ENCODE data around the gene MICU2.

MICU2 gene

GRCh38 chr13:21603531-21604448, at the start of gene MICU2:
MICU2 (minus strand) TSS chr13:21604170; CDS start chr13:21604148, 22 bp downstream.
- peak; percentile 95 for DNase-seq (ENCODE audit: low spot score)

- DNase-seq (ENCODE audit: low spot score), result no peak
Measured at GRCh38 chr13:21641629-21642028, 37.7 kb upstream of the MICU2 start.

GRCh38 chr13:21639561-21639960, 35.6 kb upstream of the MICU2 start:
- DNase-seq (ENCODE audit: low spot score), result no peak

- DNase-seq (ENCODE audit: low spot score), result peak; percentile 51
Measured at GRCh38 chr13:21638319-21639282, 34.6 kb upstream of the MICU2 start.

GRCh38 chr13:21637296-21637695, 33.3 kb upstream of the MICU2 start:
- DNase-seq (ENCODE audit: low spot score), result peak; percentile 38

GRCh38 chr13:21636656-21637055, 32.7 kb upstream of the MICU2 start:
- DNase-seq (ENCODE audit: low spot score), result no peak

GRCh38 chr13:21632196-21632595, 28.2 kb upstream of the MICU2 start:
- DNase-seq (ENCODE audit: low spot score), result no peak

- peak; percentile 6 for DNase-seq (ENCODE audit: low spot score)
Measured at GRCh38 chr13:21625366-21625765, 21.4 kb upstream of the MICU2 start.

GRCh38 chr13:21620861-21621260, 16.9 kb upstream of the MICU2 start:
- DNase-seq (ENCODE audit: low spot score), result no peak

GRCh38 chr13:21619633-21620220, 15.8 kb upstream of the MICU2 start:
- DNase-seq (ENCODE audit: low spot score), result no peak

- no peak for DNase-seq (ENCODE audit: low spot score)
Measured at GRCh38 chr13:21616880-21617279, 12.9 kb upstream of the MICU2 start.

GRCh38 chr13:21616205-21616866, 12.4 kb upstream of the MICU2 start:
- no peak for DNase-seq (ENCODE audit: low spot score)

GRCh38 chr13:21615427-21615826, 11.5 kb upstream of the MICU2 start:
- no peak for DNase-seq (ENCODE audit: low spot score)

GRCh38 chr13:21613791-21614190, 9.8 kb upstream of the MICU2 start:
- DNase-seq (ENCODE audit: low spot score), result no peak

GRCh38 chr13:21611385-21611784, 7.4 kb upstream of the MICU2 start:
- no peak for DNase-seq (ENCODE audit: low spot score)

- no peak for DNase-seq (ENCODE audit: low spot score)
Measured at GRCh38 chr13:21610687-21611086, 6.7 kb upstream of the MICU2 start.

- no peak for DNase-seq (ENCODE audit: low spot score)
Measured at GRCh38 chr13:21608961-21609360, 5.0 kb upstream of the MICU2 start.

- no peak for DNase-seq (ENCODE audit: low spot score)
Measured at GRCh38 chr13:21606796-21607195, 2.8 kb upstream of the MICU2 start.

- no peak for DNase-seq (ENCODE audit: low spot score)
Measured at GRCh38 chr13:21606251-21606650, 2.3 kb upstream of the MICU2 start.

GRCh38 chr13:21596722-21597121, 7.2 kb downstream of the MICU2 start:
- no peak for DNase-seq (ENCODE audit: low spot score)

- no peak for DNase-seq (ENCODE audit: low spot score)
Measured at GRCh38 chr13:21595546-21595822, 8.5 kb downstream of the MICU2 start.

Data from CD4-positive, alpha-beta T cell treated with Interleukin-15 for 4 hours (primary cell).